ENCODE measurements around the gene ADAMTS19. TPM values are rescaled to one million over a fixed set of nuclear protein-coding genes. Genes with fewer than 3 reads are reported as not detected.
"Not testable (repeated sequence)": the region's sequence is repeated elsewhere in the genome, so short reads cannot be mapped to it uniquely, and the experiment has no call there.

The ADAMTS19 gene
- 0.88 TPM for polyA plus RNA-seq (2012; ENCODE audit: insufficient read depth, insufficient read length)

GRCh38 chr5:129459777-129460671 lies at the start of gene ADAMTS19:
TSS of gene ADAMTS19 (plus strand) at chr5:129460298. CDS start at chr5:129460392, 94 bp downstream.
- peak within 1 kb of the TSS; percentile 79 for H3K4me3 ChIP-seq (ENCODE audit: low read length)
- DNase-seq (ENCODE audit: low read depth, low spot score), result peak; percentile 63

GRCh38 chr5:129410488-129410887 lies 49.6 kb upstream of the ADAMTS19 start:
- peak; percentile 56 for DNase-seq (ENCODE audit: low read depth, low spot score)
- no peak overlapping the region for H3K4me3 ChIP-seq (ENCODE audit: low read length)

DNA sequence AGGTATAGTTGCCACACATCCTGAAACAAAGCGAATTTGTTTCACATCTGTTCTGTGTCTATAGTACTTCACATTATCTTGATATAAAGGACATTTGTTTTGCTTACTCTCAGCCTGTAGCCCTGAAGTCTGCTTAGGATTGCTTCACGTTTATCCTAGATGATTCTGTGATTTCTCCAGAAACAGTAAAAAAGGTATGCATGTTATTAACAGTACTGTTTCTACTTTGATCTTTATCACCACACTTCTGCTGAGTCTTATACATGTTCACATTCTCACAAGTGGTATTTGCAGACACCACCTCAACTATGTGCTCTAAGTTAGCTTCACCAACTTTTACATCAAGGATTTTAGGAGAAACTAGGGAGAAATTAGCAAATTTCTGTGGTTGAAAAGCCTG lies 47.4 kb upstream of the ADAMTS19 start:
- no peak for DNase-seq (ENCODE audit: low read depth, low spot score)
- no peak overlapping the region for H3K4me3 ChIP-seq (ENCODE audit: low read length)

DNA sequence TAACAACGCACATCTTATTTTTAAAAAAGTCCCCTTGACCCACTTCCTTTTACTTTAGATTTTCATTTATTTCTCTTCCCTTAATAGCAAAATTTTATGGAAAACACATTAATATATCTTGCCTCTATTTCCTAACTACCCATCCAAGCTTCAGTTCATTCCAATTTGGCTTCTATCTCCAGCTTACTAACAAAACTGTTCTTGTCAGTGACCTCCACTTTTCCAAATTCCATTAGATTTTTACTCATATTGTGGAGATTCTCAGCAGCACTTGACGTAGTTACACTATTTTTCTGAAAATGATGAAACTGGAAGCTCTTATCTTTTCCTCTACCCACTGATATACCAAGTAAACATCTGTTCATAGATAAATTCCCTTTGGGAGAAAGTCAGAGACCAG lies 46.5 kb upstream of the ADAMTS19 start:
- H3K4me3 ChIP-seq (ENCODE audit: low read length), result no peak overlapping the region
- no peak for DNase-seq (ENCODE audit: low read depth, low spot score)

GRCh38 chr5:129419292-129419691 lies 40.8 kb upstream of the ADAMTS19 start:
- no peak overlapping the region for H3K4me3 ChIP-seq (ENCODE audit: low read length)
- DNase-seq (ENCODE audit: low read depth, low spot score), result no peak

GRCh38 chr5:129425031-129425430 lies 35.1 kb upstream of the ADAMTS19 start:
- no peak overlapping the region for H3K4me3 ChIP-seq (ENCODE audit: low read length)
- no peak for DNase-seq (ENCODE audit: low read depth, low spot score)

DNA sequence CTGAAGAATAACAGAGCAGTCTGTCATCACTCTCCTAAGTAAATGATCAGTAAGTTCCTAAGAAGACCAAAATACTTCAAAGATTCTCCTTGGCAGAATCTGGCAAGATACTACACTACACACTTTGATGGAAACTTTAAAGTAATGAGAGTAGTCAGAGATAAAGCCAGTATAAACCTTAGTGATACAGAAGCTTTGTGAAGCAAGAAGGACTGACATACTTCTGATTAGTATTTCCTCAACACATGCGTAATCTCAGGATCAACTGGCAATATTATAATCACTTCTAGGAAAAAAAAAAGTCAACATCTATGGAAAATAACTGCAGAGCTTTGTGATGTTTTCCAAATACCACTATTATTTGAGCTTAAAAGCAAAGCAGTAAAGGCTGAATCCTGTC lies 34.0 kb upstream of the ADAMTS19 start:
- DNase-seq (ENCODE audit: low read depth, low spot score), result peak; percentile 33
- H3K4me3 ChIP-seq (ENCODE audit: low read length), result no peak overlapping the region

DNA sequence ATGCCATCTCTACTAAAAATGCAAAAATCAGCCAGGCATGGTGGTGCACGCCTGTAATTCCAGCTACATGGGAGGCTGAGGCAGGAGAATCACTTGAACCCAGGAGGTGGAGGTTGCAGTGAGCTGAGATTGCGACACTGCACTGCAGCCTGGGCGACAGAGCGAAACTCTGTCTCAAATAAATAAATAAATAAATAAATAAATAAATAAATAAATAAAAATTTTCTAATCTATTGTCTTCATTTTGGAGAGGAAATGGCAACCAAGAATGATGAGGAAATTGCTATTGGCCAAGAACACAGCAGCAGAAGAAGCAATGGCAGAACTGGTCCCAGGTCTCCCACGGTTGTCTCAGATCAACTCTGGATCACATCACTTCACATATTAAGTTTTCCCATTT lies 31.5 kb upstream of the ADAMTS19 start:
- DNase-seq (ENCODE audit: low read depth, low spot score); H3K4me3 ChIP-seq (ENCODE audit: low read length): not testable (repeated sequence)

- H3K4me3 ChIP-seq (ENCODE audit: low read length), result no peak overlapping the region
- no peak for DNase-seq (ENCODE audit: low read depth, low spot score)
Measured at GRCh38 chr5:129431406-129431805, 28.7 kb upstream of the ADAMTS19 start.

GRCh38 chr5:129438322-129438721 lies 21.8 kb upstream of the ADAMTS19 start:
- DNase-seq (ENCODE audit: low read depth, low spot score), result no peak
- H3K4me3 ChIP-seq (ENCODE audit: low read length), result no peak overlapping the region

- H3K4me3 ChIP-seq (ENCODE audit: low read length), result no peak overlapping the region
- no peak for DNase-seq (ENCODE audit: low read depth, low spot score)
Measured at GRCh38 chr5:129440424-129440823, 19.7 kb upstream of the ADAMTS19 start.

GRCh38 chr5:129441096-129441495 lies 19.0 kb upstream of the ADAMTS19 start:
- no peak for DNase-seq (ENCODE audit: low read depth, low spot score)

GRCh38 chr5:129445379-129445778 lies 14.7 kb upstream of the ADAMTS19 start:
- no peak for DNase-seq (ENCODE audit: low read depth, low spot score)
- no peak overlapping the region for H3K4me3 ChIP-seq (ENCODE audit: low read length)

More at GRCh38 chr5:129441096-129441495, 19.0 kb upstream of the ADAMTS19 start:
- H3K4me3 ChIP-seq (ENCODE audit: low read length), result no peak overlapping the region

- no peak for DNase-seq (ENCODE audit: low read depth, low spot score)
- no peak overlapping the region for H3K4me3 ChIP-seq (ENCODE audit: low read length)
Measured at GRCh38 chr5:129447968-129448367, 12.1 kb upstream of the ADAMTS19 start.

DNA sequence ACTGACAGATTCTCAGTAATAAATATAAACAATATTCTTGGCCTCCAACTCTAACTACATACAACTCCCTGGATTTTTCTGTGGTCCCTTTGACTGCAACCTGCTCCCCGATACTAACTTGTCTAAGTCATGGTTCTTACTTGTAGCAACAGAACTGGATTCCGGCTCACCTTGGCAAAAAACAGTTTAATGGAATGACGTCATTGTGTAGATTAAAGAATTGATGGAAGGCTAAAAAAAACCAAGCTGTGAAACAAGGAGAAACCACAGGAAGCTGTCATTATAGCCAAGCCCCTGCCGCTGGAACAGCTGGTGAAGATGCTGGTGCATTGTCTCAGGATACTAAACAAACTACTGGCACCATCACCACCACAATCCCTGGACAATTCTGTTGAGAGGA lies 11.4 kb upstream of the ADAMTS19 start:
- DNase-seq (ENCODE audit: low read depth, low spot score), result no peak
- H3K4me3 ChIP-seq (ENCODE audit: low read length), result no peak overlapping the region

DNA sequence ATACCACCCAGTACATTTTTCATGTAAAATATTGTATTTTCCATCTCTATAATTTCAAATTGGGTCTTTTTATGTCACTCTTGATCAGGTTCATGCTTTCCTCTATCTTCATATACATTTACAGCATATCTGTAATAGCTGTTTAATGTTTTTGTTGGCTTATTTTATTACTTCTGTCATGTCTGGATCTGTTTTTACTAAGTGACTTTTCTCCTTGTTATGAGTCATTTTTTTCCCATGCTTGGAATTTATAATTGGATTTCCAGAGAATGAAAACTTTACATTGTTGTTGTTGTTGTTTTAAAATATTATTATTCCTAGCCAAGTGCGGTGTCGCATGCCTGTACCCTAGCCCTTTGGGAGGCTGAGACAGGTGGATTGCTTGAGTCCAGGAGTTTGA lies 5.6 kb upstream of the ADAMTS19 start:
- DNase-seq (ENCODE audit: low read depth, low spot score), result no peak
- no peak overlapping the region for H3K4me3 ChIP-seq (ENCODE audit: low read length)

GRCh38 chr5:129459450-129459776 lies 685 bp upstream of the ADAMTS19 start:
- DNase-seq (ENCODE audit: low read depth, low spot score), result no peak
- no peak overlapping the region for H3K4me3 ChIP-seq (ENCODE audit: low read length)

- H3K4me3 ChIP-seq (ENCODE audit: low read length), result peak overlapping the region; percentile 79
- no peak for DNase-seq (ENCODE audit: low read depth, low spot score)
Measured at GRCh38 chr5:129460672-129460935, 506 bp downstream of the ADAMTS19 start.

- peak; percentile 70 for DNase-seq (ENCODE audit: low read depth, low spot score)
- peak overlapping the region; percentile 79 for H3K4me3 ChIP-seq (ENCODE audit: low read length)
Measured at GRCh38 chr5:129460936-129461710, 1.0 kb downstream of the ADAMTS19 start.

- peak overlapping the region; percentile 79 for H3K4me3 ChIP-seq (ENCODE audit: low read length)
- no peak for DNase-seq (ENCODE audit: low read depth, low spot score)
Measured at GRCh38 chr5:129461711-129462332, 1.7 kb downstream of the ADAMTS19 start.
